Panc1 (cell line): Measurements from ENCODE around the gene GABRQ. TPM values are rescaled to one million over a fixed set of nuclear protein-coding genes. Genes with fewer than 3 reads are reported as not detected.

Experiments used
- ATAC-seq: fragments of 200-7000 bp; cut with Tn5 transposase; 2 replicates; pipeline ENCODE4 v1.9.1; 2020; ENCODE audit warnings: mild to moderate bottlenecking, moderate library complexity
- BruUV-seq: library from RNA; stranded (reverse); fragments of 400-500 nt; replicated peaks from 2 replicates; lab custom pipeline; 2021; lab: Mats Ljungman, UMichigan
- CTCF ChIA-PET: fragments of 300-600 bp; sonication (Branson Sonifier 250); formaldehyde crosslinking; loops from one replicate; lab custom pipeline; 2022; ENCODE audit warnings: antibody characterized with exemption; lab: Charles Lee
- POLR2A ChIA-PET: fragments of 300-600 bp; sonication (Branson Sonifier 250); formaldehyde crosslinking; loops from one replicate; lab custom pipeline; 2022; ENCODE audit warnings: antibody characterized with exemption; lab: Charles Lee
- DNase-seq: peaks from one replicate; pipeline ENCODE4 v3.0.0-alpha.2; 2010; ENCODE audit warnings: low read depth, low spot score
- H3K27ac ChIP-seq: 2 replicates; pipeline ENCODE4 v1.5.1; 2011; ENCODE audit warnings: mild to moderate bottlenecking, low read length, inconsistent platforms
- H3K27me3 ChIP-seq: fragments of 200-500 bp; sonication (Bioruptor generic); 2 replicates; pipeline ENCODE4 v1.6.0; 2014; ENCODE audit warnings: low read length, inconsistent platforms; ENCODE audit not compliant: control insufficient read depth, insufficient read depth
- H3K36me3 ChIP-seq: fragments of 200-500 bp; sonication (Bioruptor generic); 2 replicates; pipeline ENCODE4 v1.5.1; 2014; ENCODE audit warnings: inconsistent platforms, mild to moderate bottlenecking, low read length, moderate library complexity; ENCODE audit not compliant: control insufficient read depth, insufficient read depth
- H3K4me1 ChIP-seq: 2 replicates; pipeline ENCODE4 v1.5.1; 2011; ENCODE audit warnings: inconsistent platforms, mild to moderate bottlenecking, low read length, moderate library complexity; ENCODE audit not compliant: control insufficient read depth, insufficient read depth
- H3K4me3 ChIP-seq, 2 experiments: 2 replicates each; pipeline ENCODE4 v1.5.1; 2011 to 2012; ENCODE audit warnings: low read depth in 2 of 2, low read length in 2 of 2, mild to moderate bottlenecking in 2 of 2, inconsistent platforms in 1 of 2, moderate library complexity in 1 of 2
- H3K9me3 ChIP-seq: fragments of 200-500 bp; sonication (Bioruptor generic); 2 replicates; pipeline ENCODE4 v1.5.1; 2014; ENCODE audit warnings: low read depth, mild to moderate bottlenecking, inconsistent platforms, low read length, moderate library complexity; ENCODE audit not compliant: control insufficient read depth, insufficient read depth
- CTCF ChIP-seq: fragments of 450-650 bp; IDR thresholded peaks from 2 replicates; pipeline ENCODE4 v1.5.1; 2017; ENCODE audit warnings: mild to moderate bottlenecking
- POLR2AphosphoS5 ChIP-seq: IDR thresholded peaks from 2 replicates; pipeline ENCODE4 v1.6.1; 2012; ENCODE audit warnings: mild to moderate bottlenecking, low read depth, low read length, moderate library complexity
- SIN3A ChIP-seq: IDR thresholded peaks from 2 replicates; pipeline ENCODE4 v1.6.1; 2012; ENCODE audit warnings: low read depth, mild to moderate bottlenecking, low read length, moderate library complexity, borderline replicate concordance; ENCODE audit not compliant: insufficient read depth
- TCF7L2 ChIP-seq: IDR thresholded peaks from 2 replicates; pipeline ENCODE4 v1.6.1; 2011; ENCODE audit warnings: mild to moderate bottlenecking, low read depth, low read length, inconsistent platforms
- in situ Hi-C: cut with HindIII; loops from 2 replicates; pipeline ENCODE4 v1.10.0; 2016; ENCODE audit warnings: low sequenced_read_pairs, low pct_unique_long_range_greater_than_20kb
- intact Hi-C: fragments of 100-400 bp; cut with micrococcal nuclease; formaldehyde crosslinking; loops from one replicate; pipeline ENCODE4 v1.10.0; 2022; ENCODE audit not compliant: unreplicated experiment
- total RNA-seq: library from RNA; stranded (reverse); gene quantifications from one replicate; pipeline ENCODE4 v1.2.1, GENCODE V29; 2021; ENCODE audit not compliant: unreplicated experiment
- TF ChIP-seq, protein P1 (sequence below), 2 experiments: IDR thresholded peaks; 2 replicates each; pipeline ENCODE4 v1.6.1; 2011 to 2012; ENCODE audit warnings: low read depth in 2 of 2, control low read depth in 1 of 2, low read length in 1 of 2, mild to moderate bottlenecking in 1 of 2, moderate library complexity in 1 of 2; ENCODE audit not compliant: insufficient read depth in 1 of 2

GABRQ gene
- total RNA-seq, 1 experiment from 2014 or later, result 0.03 TPM

DNA sequence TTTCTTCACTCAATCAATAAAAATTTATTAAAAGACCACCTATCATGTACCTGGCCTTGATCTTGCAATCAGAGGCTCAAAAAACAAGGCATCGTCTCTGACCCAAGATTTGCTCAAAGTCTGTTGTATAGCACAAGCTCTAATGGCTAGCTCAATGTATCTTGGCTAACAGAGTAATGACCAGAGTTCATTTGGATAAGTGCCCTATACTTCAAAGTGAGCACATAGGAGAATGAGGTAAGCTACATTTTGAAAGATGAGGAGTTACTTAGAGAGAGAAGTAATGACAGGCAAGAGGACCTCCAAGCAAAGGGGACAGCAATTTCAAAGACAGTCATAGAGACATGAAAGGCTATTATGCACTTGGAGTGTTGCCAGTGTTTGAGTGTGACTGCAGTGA lies 22.9 kb upstream of the GABRQ start:
- DNase-seq (no peak), ATAC-seq (no peak)
- BruUV-seq, result no TSS peak
- ChIA-PET CTCF (interaction anchor here (0.6 kb wide), 1 partner anchor 118 kb away, joined by 4 read pairs; no protein-coding TSS in a partner anchor), POLR2A (no interaction called here)
- no peaks in the 10 kb centered on the region for H3K4me1 ChIP-seq
- H3K4me3 ChIP-seq, result no peak overlapping the region
- H3K9me3 ChIP-seq, result no peaks in the 10 kb centered on the region
- H3K27ac ChIP-seq, result no peak overlapping the region
- no peaks in the 10 kb centered on the region for H3K36me3 ChIP-seq
- no peaks in the 10 kb centered on the region for H3K27me3 ChIP-seq
- intact Hi-C loops (no loop called here), in situ Hi-C loops (no loop called here)
- TF ChIP-seq CTCF (no peak), SIN3A (no peak), POLR2AphosphoS5 (no peak), TCF7L2 (no peak)
- TF ChIP-seq, protein P1, sequence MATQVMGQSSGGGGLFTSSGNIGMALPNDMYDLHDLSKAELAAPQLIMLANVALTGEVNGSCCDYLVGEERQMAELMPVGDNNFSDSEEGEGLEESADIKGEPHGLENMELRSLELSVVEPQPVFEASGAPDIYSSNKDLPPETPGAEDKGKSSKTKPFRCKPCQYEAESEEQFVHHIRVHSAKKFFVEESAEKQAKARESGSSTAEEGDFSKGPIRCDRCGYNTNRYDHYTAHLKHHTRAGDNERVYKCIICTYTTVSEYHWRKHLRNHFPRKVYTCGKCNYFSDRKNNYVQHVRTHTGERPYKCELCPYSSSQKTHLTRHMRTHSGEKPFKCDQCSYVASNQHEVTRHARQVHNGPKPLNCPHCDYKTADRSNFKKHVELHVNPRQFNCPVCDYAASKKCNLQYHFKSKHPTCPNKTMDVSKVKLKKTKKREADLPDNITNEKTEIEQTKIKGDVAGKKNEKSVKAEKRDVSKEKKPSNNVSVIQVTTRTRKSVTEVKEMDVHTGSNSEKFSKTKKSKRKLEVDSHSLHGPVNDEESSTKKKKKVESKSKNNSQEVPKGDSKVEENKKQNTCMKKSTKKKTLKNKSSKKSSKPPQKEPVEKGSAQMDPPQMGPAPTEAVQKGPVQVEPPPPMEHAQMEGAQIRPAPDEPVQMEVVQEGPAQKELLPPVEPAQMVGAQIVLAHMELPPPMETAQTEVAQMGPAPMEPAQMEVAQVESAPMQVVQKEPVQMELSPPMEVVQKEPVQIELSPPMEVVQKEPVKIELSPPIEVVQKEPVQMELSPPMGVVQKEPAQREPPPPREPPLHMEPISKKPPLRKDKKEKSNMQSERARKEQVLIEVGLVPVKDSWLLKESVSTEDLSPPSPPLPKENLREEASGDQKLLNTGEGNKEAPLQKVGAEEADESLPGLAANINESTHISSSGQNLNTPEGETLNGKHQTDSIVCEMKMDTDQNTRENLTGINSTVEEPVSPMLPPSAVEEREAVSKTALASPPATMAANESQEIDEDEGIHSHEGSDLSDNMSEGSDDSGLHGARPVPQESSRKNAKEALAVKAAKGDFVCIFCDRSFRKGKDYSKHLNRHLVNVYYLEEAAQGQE (IDR thresholded peaks at IDR 0.05; ENCODE audit: insufficient read depth in 1 of 2, low read depth in 2 of 2, low read length in 1 of 2), result no peak

DNA sequence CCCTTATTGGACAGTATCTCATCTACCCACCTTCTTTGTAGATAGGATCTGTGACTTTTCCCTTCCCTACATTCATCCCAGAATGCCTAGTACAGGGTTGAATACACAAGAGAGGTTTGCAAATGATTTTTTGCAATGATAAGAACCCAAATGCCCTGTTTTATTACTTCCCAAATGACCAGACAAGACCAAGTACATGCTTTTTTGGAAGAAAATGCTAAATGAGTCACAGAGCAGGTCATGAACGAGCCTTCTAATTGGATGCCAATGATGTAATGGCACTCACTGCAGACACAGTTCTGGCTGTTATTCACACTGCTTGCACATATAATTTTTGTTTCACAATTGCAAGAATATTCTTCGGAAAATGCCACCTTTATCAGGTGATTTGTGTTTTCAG lies 17.8 kb upstream of the GABRQ start:
- no peak for ATAC-seq
- in situ Hi-C loops (no loop called here), intact Hi-C loops (no loop called here)
- Histone ChIP-seq H3K9me3 (no peaks in the 10 kb centered on the region), H3K36me3 (no peaks in the 10 kb centered on the region), H3K4me1 (no peaks in the 10 kb centered on the region), H3K4me3 (no peak overlapping the region), H3K27me3 (no peaks in the 10 kb centered on the region), H3K27ac (no peak overlapping the region)
- no peak for DNase-seq
- no TSS peak for BruUV-seq
- ChIA-PET POLR2A (no interaction called here), CTCF (no interaction called here)
- TF ChIP-seq TCF7L2, result no peak
- no peak for TF ChIP-seq POLR2AphosphoS5
- TF ChIP-seq CTCF, result no peak
- TF ChIP-seq, protein P1 (IDR thresholded peaks at IDR 0.05; ENCODE audit: insufficient read depth in 1 of 2, low read depth in 2 of 2, low read length in 1 of 2), result no peak
- no peak for TF ChIP-seq SIN3A
